NCI-H69 (cell line): Measurements from ENCODE around the gene KLRF1.

ENCODE experiments used
- DNase-seq: peaks from one replicate; lab custom pipeline; 2025; lab: John Stamatoyannopoulos, UW

KLRF1 gene

GRCh38 chr12:9809338-9809737 lies 17.9 kb upstream of the KLRF1 start:
- no peak for DNase-seq

GRCh38 chr12:9809866-9810265 lies 17.4 kb upstream of the KLRF1 start:
- no peak for DNase-seq

GRCh38 chr12:9810671-9811070 lies 16.6 kb upstream of the KLRF1 start:
- no peak for DNase-seq

GRCh38 chr12:9811621-9812020 lies 15.7 kb upstream of the KLRF1 start:
- no peak for DNase-seq

GRCh38 chr12:9813821-9814798 lies 13.2 kb upstream of the KLRF1 start:
- DNase-seq = peak; percentile 18

GRCh38 chr12:9820281-9820930 lies 6.9 kb upstream of the KLRF1 start:
- DNase-seq = no peak

- DNase-seq = no peak
These were observed 2.2 kb downstream of the KLRF1 start for GRCh38 chr12:9829483-9829882.

GRCh38 chr12:9829982-9830381 lies 2.7 kb downstream of the KLRF1 start:
- no peak for DNase-seq

GRCh38 chr12:9831720-9832119 lies 4.4 kb downstream of the KLRF1 start:
- DNase-seq = no peak

GRCh38 chr12:9843407-9843806 lies 16.1 kb downstream of the KLRF1 start:
- DNase-seq = no peak

GRCh38 chr12:9848899-9849298 lies 21.6 kb downstream of the KLRF1 start:
- no peak for DNase-seq

GRCh38 chr12:9851050-9851449 lies 23.8 kb downstream of the KLRF1 start:
- DNase-seq = no peak

- DNase-seq = no peak
These were observed 24.6 kb downstream of the KLRF1 start for GRCh38 chr12:9851927-9852326.

GRCh38 chr12:9856151-9856550 lies 28.9 kb downstream of the KLRF1 start:
- DNase-seq = no peak

- no peak for DNase-seq
These were observed 29.6 kb downstream of the KLRF1 start for GRCh38 chr12:9856894-9857293.

GRCh38 chr12:9858135-9858534 lies 30.9 kb downstream of the KLRF1 start:
- no peak for DNase-seq

- no peak for DNase-seq
These were observed 37.8 kb downstream of the KLRF1 start for GRCh38 chr12:9864913-9865675.

GRCh38 chr12:9866860-9867269 lies 39.6 kb downstream of the KLRF1 start:
- no peak for DNase-seq

- DNase-seq = no peak
These were observed 40.2 kb downstream of the KLRF1 start for GRCh38 chr12:9867531-9867930.

GRCh38 chr12:9868311-9868801 lies 41.1 kb downstream of the KLRF1 start:
- DNase-seq = no peak

GRCh38 chr12:9868951-9869306 lies 41.6 kb downstream of the KLRF1 start:
- no peak for DNase-seq
